Upper lobe of left lung (tissue), 4 donors: ENCODE data around the gene WNT5B.

Source experiments
- EP300 ChIP-seq, 4 donors: sonication (generic); formaldehyde crosslinking; IDR thresholded peaks; one replicate each; pipeline ENCODE4 v1.5.1; 2017; ENCODE audit warnings: antibody characterized with exemption in 4 of 4, control low read depth in 2 of 4
- POLR2A ChIP-seq, 4 donors: fragments of 450-650 bp; IDR thresholded peaks; one replicate each; pipeline ENCODE4 v1.5.1; 2016 to 2017; ENCODE audit warnings: antibody characterized with exemption in 4 of 4, mild to moderate bottlenecking in 2 of 4
- POLR2AphosphoS5 ChIP-seq, 2 donors: sonication (generic); formaldehyde crosslinking; IDR thresholded peaks; one replicate each; pipeline ENCODE4 v1.5.1; 2017; ENCODE audit warnings: antibody characterized with exemption in 2 of 2
- TF ChIP-seq, protein P1 (sequence below), 6 experiments: fragments of 450-650 bp in 4 of 6; fragments of 200-600 bp in 2 of 6; sonication (generic) in 2 of 6; IDR thresholded peaks; one replicate each; pipeline ENCODE4 v1.5.1; 2016 to 2019; ENCODE audit warnings: antibody characterized with exemption in 6 of 6

- TF ChIP-seq, protein P1, sequence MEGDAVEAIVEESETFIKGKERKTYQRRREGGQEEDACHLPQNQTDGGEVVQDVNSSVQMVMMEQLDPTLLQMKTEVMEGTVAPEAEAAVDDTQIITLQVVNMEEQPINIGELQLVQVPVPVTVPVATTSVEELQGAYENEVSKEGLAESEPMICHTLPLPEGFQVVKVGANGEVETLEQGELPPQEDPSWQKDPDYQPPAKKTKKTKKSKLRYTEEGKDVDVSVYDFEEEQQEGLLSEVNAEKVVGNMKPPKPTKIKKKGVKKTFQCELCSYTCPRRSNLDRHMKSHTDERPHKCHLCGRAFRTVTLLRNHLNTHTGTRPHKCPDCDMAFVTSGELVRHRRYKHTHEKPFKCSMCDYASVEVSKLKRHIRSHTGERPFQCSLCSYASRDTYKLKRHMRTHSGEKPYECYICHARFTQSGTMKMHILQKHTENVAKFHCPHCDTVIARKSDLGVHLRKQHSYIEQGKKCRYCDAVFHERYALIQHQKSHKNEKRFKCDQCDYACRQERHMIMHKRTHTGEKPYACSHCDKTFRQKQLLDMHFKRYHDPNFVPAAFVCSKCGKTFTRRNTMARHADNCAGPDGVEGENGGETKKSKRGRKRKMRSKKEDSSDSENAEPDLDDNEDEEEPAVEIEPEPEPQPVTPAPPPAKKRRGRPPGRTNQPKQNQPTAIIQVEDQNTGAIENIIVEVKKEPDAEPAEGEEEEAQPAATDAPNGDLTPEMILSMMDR (IDR thresholded peaks at IDR 0.05), result no peak
- TF ChIP-seq POLR2A (IDR thresholded peaks at IDR 0.05) (peak in 1 of 4 donors; percentile 57), POLR2AphosphoS5 (IDR thresholded peaks at IDR 0.05) (peak; percentile 81 to 91), EP300 (IDR thresholded peaks at IDR 0.05) (peak in 3 of 4 donors; percentile 20 to 96 (median 24))
These were observed 31.5 kb downstream of the WNT5B start for GRCh38 chr12:1660304-1661187.
